Spinal cord (tissue), 10 donors: ENCODE data around the gene USP4. TPM values are rescaled to one million over a fixed set of nuclear protein-coding genes. Genes with fewer than 3 reads are reported as not detected.

Experiments
- DNase-seq, 6 donors: peaks; one replicate each; pipeline versions ENCODE4 v3.0.0 to v3.0.0-alpha.2; 2013 to 2015; ENCODE audit warnings: low spot score in 6 of 6, low read depth in 4 of 6
- H3K27ac ChIP-seq: one replicate; pipeline ENCODE4 v1.5.1; 2013; ENCODE audit warnings: low read depth, low read length, control low read depth
- H3K27me3 ChIP-seq: one replicate; pipeline ENCODE4 v1.6.1; 2013; ENCODE audit warnings: low read length; ENCODE audit not compliant: control insufficient read depth, insufficient read depth
- H3K36me3 ChIP-seq: one replicate; pipeline ENCODE4 v1.6.1; 2013; ENCODE audit warnings: low read length; ENCODE audit not compliant: control insufficient read depth, insufficient read depth
- H3K4me1 ChIP-seq: one replicate; pipeline ENCODE4 v1.6.1; 2013; ENCODE audit warnings: low read length; ENCODE audit not compliant: control insufficient read depth, insufficient read depth
- H3K4me3 ChIP-seq: one replicate; pipeline ENCODE4 v1.5.1; 2013; ENCODE audit warnings: low read depth, low read length, control low read depth
- H3K9me3 ChIP-seq: one replicate; pipeline ENCODE4 v1.6.1; 2013; ENCODE audit warnings: low read length; ENCODE audit not compliant: control insufficient read depth, insufficient read depth
- WGBS: methylation state at CpG from one replicate; pipeline ENCODE4 v1.1.5; 2013; ENCODE audit warnings: missing lambda C conversion rate; ENCODE audit not compliant: insufficient coverage; 5-methylcytosine and 5-hydroxymethylcytosine counted together
- polyA plus RNA-seq, 2 donors: library from polyadenylated mRNA; unstranded; fragments of 120-200 nt; gene quantifications; one replicate each; pipeline ENCODE4 v1.2.1, GENCODE V29; 2013; ENCODE audit not compliant: insufficient read length in 2 of 2
- total RNA-seq, 2 donors: library from RNA; depleted of rRNA in 1 of 2; stranded (reverse); fragments of 120-200 nt in 1 of 2; fragments of >200 nt in 1 of 2; gene quantifications; one replicate each; pipeline versions ENCODE4 v1.2.3 to v1.2.4, GENCODE V29; 2013 to 2014
- donor health status: healthy.

Gene USP4
- total and polyA plus RNA-seq, 4 donors = 30.9 to 80.1 (median 48.7) TPM

GRCh38 chr3:49310677-49311076 is 29.2 kb downstream of the USP4 start:
- H3K4me3 ChIP-seq = no peak overlapping the region
- H3K9me3 ChIP-seq = no peaks in the 10 kb centered on the region
- no CpG with 5 or more reads among the region's 1 CpG for WGBS
- no peak overlapping the region for H3K27ac ChIP-seq
- H3K36me3 ChIP-seq = peaks cover 71% of the 10 kb centered on the region
- H3K4me1 ChIP-seq = no peaks in the 10 kb centered on the region
- H3K27me3 ChIP-seq = no peaks in the 10 kb centered on the region
- DNase-seq = no peak

DNA sequence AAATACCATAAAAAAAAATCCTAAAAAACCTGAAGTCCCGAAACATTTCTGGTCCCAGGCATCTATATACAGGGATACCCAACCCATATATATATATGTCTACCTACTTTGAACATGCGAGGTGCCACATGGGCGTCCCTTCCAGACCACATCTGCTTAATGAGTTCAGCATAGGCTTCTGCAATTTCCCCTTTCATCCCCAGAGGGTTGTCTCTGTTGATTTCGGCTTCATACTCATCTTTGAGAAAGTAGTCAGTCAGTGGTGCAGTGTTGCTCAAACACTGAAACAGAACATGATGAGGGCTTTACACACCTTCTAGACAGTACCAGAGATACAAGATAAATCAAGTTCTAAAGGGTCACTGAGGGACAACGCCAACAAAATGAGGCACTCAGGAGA is 34.2 kb downstream of the USP4 start:
- H3K4me3 ChIP-seq = no peak overlapping the region
- no peaks in the 10 kb centered on the region for H3K27me3 ChIP-seq
- H3K36me3 ChIP-seq = peaks cover 75% of the 10 kb centered on the region
- no peak for DNase-seq
- H3K4me1 ChIP-seq = no peaks in the 10 kb centered on the region
- H3K27ac ChIP-seq = no peak overlapping the region
- H3K9me3 ChIP-seq = no peaks in the 10 kb centered on the region
- WGBS = 100% methylated on average over 4 of the region's 5 CpGs

- H3K36me3 ChIP-seq = peaks cover 79% of the 10 kb centered on the region
- no peak overlapping the region for H3K27ac ChIP-seq
- H3K4me1 ChIP-seq = no peaks in the 10 kb centered on the region
- no CpG with 5 or more reads among the region's 1 CpG for WGBS
- H3K9me3 ChIP-seq = no peaks in the 10 kb centered on the region
- DNase-seq = no peak
- H3K27me3 ChIP-seq = no peaks in the 10 kb centered on the region
- H3K4me3 ChIP-seq = no peak overlapping the region
These were observed 37.2 kb downstream of the USP4 start for GRCh38 chr3:49302613-49303012.

DNA sequence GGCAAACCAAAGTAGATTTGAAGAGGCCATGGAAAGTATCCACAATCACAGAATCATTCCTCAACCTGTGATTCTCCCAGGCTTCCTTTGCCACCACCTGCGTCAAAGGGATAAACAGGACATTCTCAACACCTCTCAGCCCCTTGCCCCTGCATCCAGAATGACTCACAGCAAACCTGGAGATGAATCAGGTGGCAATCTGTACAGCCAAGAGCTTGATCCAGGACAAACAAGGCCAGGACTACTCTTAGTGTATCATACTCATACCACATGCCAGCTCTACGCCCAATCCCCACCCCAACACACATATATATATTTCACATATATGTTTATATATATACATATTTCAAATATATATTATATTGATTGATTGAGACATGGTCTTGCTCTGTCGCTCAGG is 39.3 kb downstream of the USP4 start:
- no peaks in the 10 kb centered on the region for H3K4me1 ChIP-seq
- no peak overlapping the region for H3K4me3 ChIP-seq
- DNase-seq = no peak
- H3K9me3 ChIP-seq = no peaks in the 10 kb centered on the region
- no peak overlapping the region for H3K27ac ChIP-seq
- no peaks in the 10 kb centered on the region for H3K27me3 ChIP-seq
- 100% methylated on average over 1 of the region's 3 CpGs for WGBS
- H3K36me3 ChIP-seq = peaks cover 73% of the 10 kb centered on the region

- no peak overlapping the region for H3K27ac ChIP-seq
- H3K27me3 ChIP-seq = no peaks in the 10 kb centered on the region
- H3K36me3 ChIP-seq = peaks cover 77% of the 10 kb centered on the region
- H3K4me1 ChIP-seq = no peaks in the 10 kb centered on the region
- whole genome bisulfite sequencing = 91% methylated on average over 7 of the region's 7 CpGs
- H3K4me3 ChIP-seq = no peak overlapping the region
- no peak for DNase-seq
- H3K9me3 ChIP-seq = no peaks in the 10 kb centered on the region
These were observed 41.3 kb downstream of the USP4 start for GRCh38 chr3:49298511-49298910.

- no peak for DNase-seq
- Histone ChIP-seq H3K4me1 (no peaks in the 10 kb centered on the region), H3K4me3 (no peak overlapping the region), H3K9me3 (no peaks in the 10 kb centered on the region), H3K27ac (no peak overlapping the region), H3K27me3 (no peaks in the 10 kb centered on the region), H3K36me3 (peaks cover 83% of the 10 kb centered on the region)
- WGBS = no CpG with 5 or more reads among the region's 2 CpGs
These were observed 43.0 kb downstream of the USP4 start for GRCh38 chr3:49296781-49297411.

- no peak overlapping the region for H3K27ac ChIP-seq
- no peaks in the 10 kb centered on the region for H3K4me1 ChIP-seq
- H3K9me3 ChIP-seq = no peaks in the 10 kb centered on the region
- H3K27me3 ChIP-seq = no peaks in the 10 kb centered on the region
- peaks cover 85% of the 10 kb centered on the region for H3K36me3 ChIP-seq
- 100% methylated on average over 1 of the region's 11 CpGs for WGBS
- no peak overlapping the region for H3K4me3 ChIP-seq
- DNase-seq = peak in 2 of 6 donors; percentile 33 to 70
These were observed 44.3 kb downstream of the USP4 start for GRCh38 chr3:49295489-49296058.

GRCh38 chr3:49294343-49294742 is 45.5 kb downstream of the USP4 start:
- no peaks in the 10 kb centered on the region for H3K9me3 ChIP-seq
- 92% methylated on average over 8 of the region's 8 CpGs for WGBS
- no peak overlapping the region for H3K4me3 ChIP-seq
- peaks cover 87% of the 10 kb centered on the region for H3K36me3 ChIP-seq
- H3K4me1 ChIP-seq = no peaks in the 10 kb centered on the region
- H3K27me3 ChIP-seq = no peaks in the 10 kb centered on the region
- no peak overlapping the region for H3K27ac ChIP-seq
- DNase-seq = no peak

DNA sequence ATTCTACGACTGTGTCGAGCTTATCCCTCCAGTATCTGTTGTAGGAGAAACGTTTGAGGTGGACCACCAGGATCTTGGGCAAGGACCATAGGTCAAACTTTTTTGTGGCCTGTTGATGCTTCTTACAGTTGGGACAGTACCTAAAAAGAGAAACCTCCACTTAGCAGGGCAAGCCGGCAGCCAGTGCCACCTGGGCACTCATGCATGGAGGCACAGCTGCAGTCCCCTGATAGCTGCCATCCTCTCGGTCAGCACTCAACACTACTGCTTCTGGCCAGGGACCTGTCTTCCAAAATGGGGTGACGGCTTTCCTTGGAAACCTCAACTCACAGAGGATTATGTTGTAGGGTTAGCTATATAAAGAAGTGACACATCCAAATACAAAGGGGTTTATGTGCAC is 55.9 kb downstream of the USP4 start:
- no peak overlapping the region for H3K27ac ChIP-seq
- H3K9me3 ChIP-seq = no peaks in the 10 kb centered on the region
- H3K27me3 ChIP-seq = no peaks in the 10 kb centered on the region
- 67% methylated on average over 1 of the region's 6 CpGs for WGBS
- no peak for DNase-seq
- no peaks in the 10 kb centered on the region for H3K4me1 ChIP-seq
- H3K4me3 ChIP-seq = no peak overlapping the region
- H3K36me3 ChIP-seq = peaks cover 85% of the 10 kb centered on the region

DNA sequence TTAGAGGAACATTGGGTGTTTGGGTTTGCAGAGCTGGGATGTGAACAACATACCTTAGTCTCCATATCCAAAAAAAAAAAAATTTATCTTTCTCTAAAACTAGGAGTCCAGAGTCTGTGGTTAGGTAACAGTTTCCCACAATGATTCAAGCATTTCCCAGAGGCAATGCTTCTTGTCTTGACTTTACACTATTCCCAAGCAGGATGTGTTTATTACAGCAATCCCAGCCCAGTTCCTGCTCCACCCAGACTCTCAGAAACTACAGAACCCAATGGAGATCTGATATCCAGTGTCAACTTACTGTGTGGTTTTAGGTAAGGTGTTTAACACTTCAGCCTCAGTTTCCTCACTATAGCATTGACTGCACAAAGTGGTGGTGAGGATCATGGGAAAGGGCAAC is 60.5 kb downstream of the USP4 start:
- DNase-seq = no peak
- Histone ChIP-seq H3K4me1 (peaks cover 18% of the 10 kb centered on the region), H3K36me3 (peaks cover 46% of the 10 kb centered on the region), H3K9me3 (no peaks in the 10 kb centered on the region), H3K27ac (no peak overlapping the region), H3K27me3 (no peaks in the 10 kb centered on the region), H3K4me3 (no peak overlapping the region)
